CD8-positive, alpha-beta memory T cell (primary cell): Measurements from ENCODE around the gene DBH. TPM values are rescaled to one million over a fixed set of nuclear protein-coding genes. Genes with fewer than 3 reads are reported as not detected.

Experiments
- CTCF ChIA-PET: fragments of 350-600 bp; sonication (Branson Sonifier 250); formaldehyde crosslinking; loops from one replicate; lab custom pipeline; 2021; ENCODE audit warnings: antibody characterized with exemption; lab: Charles Lee
- POLR2A ChIA-PET: fragments of 350-600 bp; sonication (Branson Sonifier 250); formaldehyde crosslinking; loops from one replicate; lab custom pipeline; 2021; ENCODE audit warnings: antibody characterized with exemption; lab: Charles Lee
- DNase-seq, 5 donors: peaks; one replicate each; pipeline versions ENCODE4 v3.0.0 to v3.0.0-alpha.2; 2020 to 2022; ENCODE audit warnings: mixed read lengths in 1 of 5
- H3K27ac ChIP-seq: one replicate; pipeline ENCODE4 v1.7.0; 2013; ENCODE audit warnings: low read depth, mild to moderate bottlenecking, low read length, moderate library complexity
- H3K27me3 ChIP-seq: 2 replicates; pipeline ENCODE4 v1.7.0; 2013; ENCODE audit warnings: low read length, mild to moderate bottlenecking; ENCODE audit not compliant: insufficient read depth, poor library complexity, severe bottlenecking
- H3K36me3 ChIP-seq: 2 replicates; pipeline ENCODE4 v1.7.0; 2013; ENCODE audit warnings: mild to moderate bottlenecking, low read length, moderate library complexity; ENCODE audit not compliant: insufficient read depth
- H3K4me1 ChIP-seq: 2 replicates; pipeline ENCODE4 v1.7.0; 2013; ENCODE audit warnings: mild to moderate bottlenecking, low read length, moderate library complexity; ENCODE audit not compliant: insufficient read depth
- H3K4me3 ChIP-seq: 2 replicates; pipeline ENCODE4 v1.7.0; 2013; ENCODE audit warnings: mild to moderate bottlenecking, low read length
- H3K9me3 ChIP-seq: 2 replicates; pipeline ENCODE4 v1.7.0; 2013; ENCODE audit warnings: mild to moderate bottlenecking, low read length
- H3K27ac Mint-ChIP-seq, 8 donors: one replicate each; pipeline ENCODE4 v1.8.0; 2020 to 2021; ENCODE audit warnings: mixed read lengths in 8 of 8, mild to moderate bottlenecking in 6 of 8, inconsistent platforms in 3 of 8, moderate library complexity in 3 of 8
- H3K27me3 Mint-ChIP-seq, 2 donors: one replicate each; pipeline ENCODE4 v1.8.0; 2020 to 2021; ENCODE audit warnings: mixed read lengths in 2 of 2, mild to moderate bottlenecking in 1 of 2, moderate library complexity in 1 of 2
- H3K36me3 Mint-ChIP-seq, 3 donors: one replicate each; pipeline ENCODE4 v1.8.0; 2020 to 2021; ENCODE audit warnings: mixed read lengths in 3 of 3, inconsistent platforms in 1 of 3, mild to moderate bottlenecking in 1 of 3
- H3K4me1 Mint-ChIP-seq, 3 donors: one replicate each; pipeline ENCODE4 v1.8.0; 2020 to 2021; ENCODE audit warnings: mixed read lengths in 3 of 3, inconsistent platforms in 1 of 3, mild to moderate bottlenecking in 1 of 3
- H3K4me3 Mint-ChIP-seq, 7 donors: one replicate each; pipeline ENCODE4 v1.8.0; 2020 to 2021; ENCODE audit warnings: mixed read lengths in 7 of 7, mild to moderate bottlenecking in 6 of 7, moderate library complexity in 4 of 7, inconsistent platforms in 2 of 7
- H3K9me3 Mint-ChIP-seq, 5 donors: one replicate each; pipeline ENCODE4 v1.8.0; 2020 to 2022; ENCODE audit warnings: mixed read lengths in 5 of 5, mild to moderate bottlenecking in 3 of 5, moderate library complexity in 2 of 5, inconsistent platforms in 1 of 5
- polyA plus RNA-seq: library from polyadenylated mRNA; unstranded; fragments of 300-500 nt; fragmentation: Illumina TruSeq; gene quantifications from one replicate; pipeline ENCODE4 v1.2.3, GENCODE V29; 2021
- total RNA-seq, 2 experiments: library from RNA; stranded (reverse); gene quantifications; one replicate each; pipeline ENCODE4 v1.2.3, GENCODE V29; 2021

Gene DBH
- total and polyA plus RNA-seq, 3 experiments from 2014 or later: not detected

GRCh38 chr9:133605856-133606707, 30.1 kb upstream of the DBH start:
- Mint-ChIP-seq H3K4me3 (no peak overlapping the region), H3K4me1 (peaks cover 9 to 26% (median 9%) of the 10 kb centered on the region in 3 donors), H3K27ac (no peak overlapping the region), H3K36me3 (no peaks in the 10 kb centered on the region), H3K27me3 (peaks cover 36 to 55% of the 10 kb centered on the region in 2 donors), H3K9me3 (no peaks in the 10 kb centered on the region)
- no peaks in the 10 kb centered on the region for H3K36me3 ChIP-seq
- ChIA-PET CTCF (interaction anchor here (1.7 to 1.8 kb wide), 2 partner anchors 111 to 121 kb away, joined by 7 to 11 read pairs; no protein-coding TSS in a partner anchor), POLR2A (no interaction called here)
- peaks cover 18% of the 10 kb centered on the region for H3K27me3 ChIP-seq
- no peak for DNase-seq
- no peaks in the 10 kb centered on the region for H3K9me3 ChIP-seq
- H3K4me3 ChIP-seq: no peak overlapping the region
- no peak overlapping the region for H3K27ac ChIP-seq
- peaks cover 5% of the 10 kb centered on the region for H3K4me1 ChIP-seq

GRCh38 chr9:133606708-133607025, 29.5 kb upstream of the DBH start:
- DNase-seq: no peak
- H3K9me3 ChIP-seq: no peaks in the 10 kb centered on the region
- Mint-ChIP-seq H3K4me3 (no peak overlapping the region), H3K4me1 (peaks cover 9 to 26% (median 9%) of the 10 kb centered on the region in 3 donors), H3K27me3 (peaks cover 37 to 61% of the 10 kb centered on the region in 2 donors), H3K9me3 (no peaks in the 10 kb centered on the region), H3K36me3 (no peaks in the 10 kb centered on the region), H3K27ac (no peak overlapping the region)
- peaks cover 18% of the 10 kb centered on the region for H3K27me3 ChIP-seq
- ChIA-PET POLR2A (no interaction called here), CTCF (no interaction called here)
- H3K4me3 ChIP-seq: no peak overlapping the region
- H3K36me3 ChIP-seq: no peaks in the 10 kb centered on the region
- peaks cover 5% of the 10 kb centered on the region for H3K4me1 ChIP-seq
- no peak overlapping the region for H3K27ac ChIP-seq

GRCh38 chr9:133607381-133607780, 28.8 kb upstream of the DBH start:
- H3K9me3 Mint-ChIP-seq: no peaks in the 10 kb centered on the region
- Histone ChIP-seq H3K9me3 (no peaks in the 10 kb centered on the region), H3K4me3 (no peak overlapping the region), H3K4me1 (peaks cover 5% of the 10 kb centered on the region), H3K27me3 (peaks cover 18% of the 10 kb centered on the region), H3K36me3 (no peaks in the 10 kb centered on the region), H3K27ac (no peak overlapping the region)
- ChIA-PET CTCF (no interaction called here), POLR2A (no interaction called here)
- no peak overlapping the region for H3K4me3 Mint-ChIP-seq
- no peak overlapping the region for H3K27ac Mint-ChIP-seq
- peaks cover 9 to 26% (median 9%) of the 10 kb centered on the region in 3 donors for H3K4me1 Mint-ChIP-seq
- no peaks in the 10 kb centered on the region for H3K36me3 Mint-ChIP-seq
- peaks cover 35 to 61% of the 10 kb centered on the region in 2 donors for H3K27me3 Mint-ChIP-seq
- no peak for DNase-seq

- Histone ChIP-seq H3K4me1 (peaks cover 5% of the 10 kb centered on the region), H3K9me3 (no peaks in the 10 kb centered on the region), H3K27me3 (peaks cover 18% of the 10 kb centered on the region), H3K36me3 (no peaks in the 10 kb centered on the region), H3K27ac (no peak overlapping the region), H3K4me3 (no peak overlapping the region)
- ChIA-PET CTCF (no interaction called here), POLR2A (no interaction called here)
- H3K27me3 Mint-ChIP-seq: peaks cover 35 to 56% of the 10 kb centered on the region in 2 donors
- DNase-seq: no peak
- H3K9me3 Mint-ChIP-seq: no peaks in the 10 kb centered on the region
- H3K27ac Mint-ChIP-seq: no peak overlapping the region
- H3K4me3 Mint-ChIP-seq: no peak overlapping the region
- H3K36me3 Mint-ChIP-seq: no peaks in the 10 kb centered on the region
- peaks cover 9 to 26% (median 9%) of the 10 kb centered on the region in 3 donors for H3K4me1 Mint-ChIP-seq
Measured at GRCh38 chr9:133607976-133608375, 28.2 kb upstream of the DBH start.

- DNase-seq: no peak
- H3K4me1 Mint-ChIP-seq: peaks cover 9 to 26% (median 9%) of the 10 kb centered on the region in 3 donors
- ChIA-PET POLR2A (no interaction called here), CTCF (interaction anchor here (0.8 kb wide), 1 partner anchor 122 kb away, joined by 3 read pairs; no protein-coding TSS in a partner anchor)
- Histone ChIP-seq H3K4me1 (peaks cover 5% of the 10 kb centered on the region), H3K27me3 (peaks cover 18% of the 10 kb centered on the region), H3K36me3 (no peaks in the 10 kb centered on the region), H3K27ac (no peak overlapping the region), H3K4me3 (no peak overlapping the region), H3K9me3 (no peaks in the 10 kb centered on the region)
- H3K36me3 Mint-ChIP-seq: no peaks in the 10 kb centered on the region
- H3K4me3 Mint-ChIP-seq: no peak overlapping the region
- peaks cover 35 to 60% of the 10 kb centered on the region in 2 donors for H3K27me3 Mint-ChIP-seq
- H3K9me3 Mint-ChIP-seq: no peaks in the 10 kb centered on the region
- H3K27ac Mint-ChIP-seq: no peak overlapping the region
Measured at GRCh38 chr9:133608382-133608781, 27.8 kb upstream of the DBH start.

- H3K27me3 ChIP-seq: peaks cover 18% of the 10 kb centered on the region
- Mint-ChIP-seq H3K4me1 (peaks cover 9 to 26% (median 9%) of the 10 kb centered on the region in 3 donors), H3K27ac (no peak overlapping the region), H3K36me3 (no peaks in the 10 kb centered on the region), H3K27me3 (peaks cover 35 to 61% of the 10 kb centered on the region in 2 donors), H3K4me3 (no peak overlapping the region), H3K9me3 (no peaks in the 10 kb centered on the region)
- no peaks in the 10 kb centered on the region for H3K36me3 ChIP-seq
- no peak overlapping the region for H3K4me3 ChIP-seq
- no peak for DNase-seq
- H3K4me1 ChIP-seq: peaks cover 5% of the 10 kb centered on the region
- no peaks in the 10 kb centered on the region for H3K9me3 ChIP-seq
- no peak overlapping the region for H3K27ac ChIP-seq
- CTCF ChIA-PET: interaction anchor here (0.8 kb wide), 1 partner anchor 122 kb away, joined by 3 read pairs; no protein-coding TSS in a partner anchor
- POLR2A ChIA-PET: no interaction called here
Measured at GRCh38 chr9:133608889-133609288, 27.3 kb upstream of the DBH start.

GRCh38 chr9:133609311-133610098, 26.7 kb upstream of the DBH start, which contains the start of gene FAM163B:
Gene FAM163B (minus strand): TSS chr9:133609389. CDS start chr9:133580223, 29,166 bp downstream.
- H3K9me3 ChIP-seq: no peaks in the 10 kb centered on the region

GRCh38 chr9:133610845-133611244, 25.3 kb upstream of the DBH start:
- no peak overlapping the region for H3K27ac ChIP-seq
- Mint-ChIP-seq H3K36me3 (no peaks in the 10 kb centered on the region), H3K4me3 (no peak overlapping the region), H3K27me3 (peaks cover 30 to 57% of the 10 kb centered on the region in 2 donors), H3K27ac (no peak overlapping the region), H3K4me1 (peaks cover 0 to 13% (median 0%) of the 10 kb centered on the region in 3 donors), H3K9me3 (no peaks in the 10 kb centered on the region)
- no peak overlapping the region for H3K4me3 ChIP-seq
- CTCF ChIA-PET: no interaction called here
- peaks cover 18% of the 10 kb centered on the region for H3K27me3 ChIP-seq
- no peaks in the 10 kb centered on the region for H3K36me3 ChIP-seq
- no peak for DNase-seq
- no peaks in the 10 kb centered on the region for H3K4me1 ChIP-seq
- H3K9me3 ChIP-seq: no peaks in the 10 kb centered on the region
- POLR2A ChIA-PET: no interaction called here

More at GRCh38 chr9:133609311-133610098, 26.7 kb upstream of the DBH start, which contains the start of gene FAM163B:
- peaks cover 31 to 57% of the 10 kb centered on the region in 2 donors for H3K27me3 Mint-ChIP-seq
- peaks cover 18% of the 10 kb centered on the region for H3K27me3 ChIP-seq
- ChIA-PET CTCF (no interaction called here), POLR2A (no interaction called here)
- no peaks in the 10 kb centered on the region for H3K36me3 Mint-ChIP-seq
- no peak within 1 kb of the TSS for H3K27ac ChIP-seq
- H3K9me3 Mint-ChIP-seq: no peaks in the 10 kb centered on the region
- peaks cover 4% of the 10 kb centered on the region for H3K4me1 ChIP-seq
- no peak within 1 kb of the TSS for H3K4me3 Mint-ChIP-seq
- H3K36me3 ChIP-seq: no peaks in the 10 kb centered on the region
- no peak within 1 kb of the TSS for H3K4me3 ChIP-seq
- H3K27ac Mint-ChIP-seq: no peak within 1 kb of the TSS
- peaks cover 4 to 20% (median 4%) of the 10 kb centered on the region in 3 donors for H3K4me1 Mint-ChIP-seq
- peak in 3 of 5 donors; percentile 14 to 33 (median 30) for DNase-seq
